IMR-90 (cell line): ENCODE measurements around the gene NCOA5. TPM values are rescaled to one million over a fixed set of nuclear protein-coding genes. Genes with fewer than 3 reads are reported as not detected.

Experiments used
- ATAC-seq: fragments of 200-7000 bp; cut with Tn5 transposase; 2 replicates; pipeline ENCODE4 v1.9.1; 2020; ENCODE audit warnings: low read depth, mild to moderate bottlenecking, moderate library complexity
- BruUV-seq: library from RNA; stranded (reverse); fragments of 400-500 nt; replicated peaks from 2 replicates; lab custom pipeline; 2021; lab: Mats Ljungman, UMichigan
- CTCF ChIA-PET: fragments of 300-600 bp; formaldehyde crosslinking; extraction: SDS; loops from one replicate; lab custom pipeline; 2021; ENCODE audit warnings: antibody characterized with exemption; lab: Yijun Ruan, JAX
- POLR2A ChIA-PET: fragments of 300-600 bp; sonication (Branson Sonifier 250); formaldehyde crosslinking; loops from one replicate; lab custom pipeline; 2022; ENCODE audit warnings: antibody characterized with exemption; ENCODE audit not compliant: unreplicated experiment; lab: Charles Lee
- DNase-seq: peaks from one replicate; pipeline ENCODE4 v3.0.0; 2013
- H2AFZ ChIP-seq: replicated peaks from 2 replicates; pipeline ENCODE3; 2013; ENCODE audit warnings: low read length, mild to moderate bottlenecking; ENCODE audit not compliant: poor library complexity
- H2AK5ac ChIP-seq: 2 replicates; pipeline ENCODE4 v1.6.1; 2013; ENCODE audit warnings: low read depth, low read length, inconsistent platforms
- H2AK9ac ChIP-seq: replicated peaks from 2 replicates; pipeline ENCODE3; 2013; ENCODE audit warnings: mild to moderate bottlenecking, low read depth, low read length, moderate library complexity; ENCODE audit not compliant: poor library complexity
- H2BK120ac ChIP-seq: 2 replicates; pipeline ENCODE4 v1.6.1; 2013; ENCODE audit warnings: low read depth, low read length, inconsistent platforms
- H2BK15ac ChIP-seq: 3 replicates; pipeline ENCODE4 v1.6.1; 2013; ENCODE audit warnings: low read depth, low read length, inconsistent platforms
- H2BK20ac ChIP-seq: 2 replicates; pipeline ENCODE4 v1.6.1; 2013; ENCODE audit warnings: low read depth, mild to moderate bottlenecking, inconsistent platforms, low read length, moderate library complexity
- H2BK5ac ChIP-seq: 2 replicates; pipeline ENCODE4 v1.6.1; 2013; ENCODE audit warnings: mild to moderate bottlenecking, low read depth, low read length, inconsistent platforms; ENCODE audit not compliant: poor library complexity, severe bottlenecking
- H3K14ac ChIP-seq: replicated peaks from 2 replicates; pipeline ENCODE4 v1.6.1; 2013; ENCODE audit warnings: low read depth, low read length, inconsistent platforms
- H3K18ac ChIP-seq: 2 replicates; pipeline ENCODE4 v1.6.1; 2013; ENCODE audit warnings: low read depth, low read length, control low read depth
- H3K23ac ChIP-seq: 2 replicates; pipeline ENCODE4 v1.6.1; 2013; ENCODE audit warnings: low read depth, low read length, inconsistent platforms
- H3K27ac ChIP-seq: 2 replicates; pipeline ENCODE4 v1.5.1; 2013; ENCODE audit warnings: mild to moderate bottlenecking, control low read depth, low read length; ENCODE audit not compliant: insufficient read depth
- H3K27me3 ChIP-seq: 2 replicates; pipeline ENCODE4 v1.6.1; 2013; ENCODE audit warnings: low read length; ENCODE audit not compliant: control insufficient read depth, insufficient read depth
- H3K36me3 ChIP-seq: 2 replicates; pipeline ENCODE4 v1.6.1; 2013; ENCODE audit warnings: low read length, mixed read lengths; ENCODE audit not compliant: control insufficient read depth, insufficient read depth
- H3K4ac ChIP-seq: 2 replicates; pipeline ENCODE4 v1.6.1; 2013; ENCODE audit warnings: low read depth, low read length, inconsistent platforms
- H3K4me1 ChIP-seq: 2 replicates; pipeline ENCODE4 v1.6.1; 2013; ENCODE audit warnings: low read length, mixed read lengths; ENCODE audit not compliant: control insufficient read depth, insufficient read depth
- H3K4me2 ChIP-seq: 2 replicates; pipeline ENCODE4 v1.6.1; 2013; ENCODE audit warnings: low read depth, mild to moderate bottlenecking, control low read depth, low read length, moderate library complexity
- H3K4me3 ChIP-seq: 2 replicates; pipeline ENCODE4 v1.5.1; 2013; ENCODE audit warnings: low read depth, mild to moderate bottlenecking, control low read depth, low read length, moderate library complexity; ENCODE audit not compliant: insufficient read depth
- H3K56ac ChIP-seq: 2 replicates; pipeline ENCODE4 v1.6.1; 2013; ENCODE audit warnings: low read length, inconsistent platforms; ENCODE audit not compliant: insufficient read depth; ENCODE audit errors: extremely low read depth
- H3K79me1 ChIP-seq, 2 experiments: 2 replicates each; pipeline ENCODE4 v1.6.1; 2013; ENCODE audit warnings: low read length in 2 of 2, inconsistent platforms in 1 of 2, low read depth in 1 of 2
- H3K9ac ChIP-seq: 2 replicates; pipeline ENCODE4 v1.6.1; 2013; ENCODE audit warnings: low read depth, low read length, control low read depth
- H3K9me1 ChIP-seq: 2 replicates; pipeline ENCODE4 v1.6.1; 2013; ENCODE audit warnings: low read length, inconsistent platforms; ENCODE audit not compliant: insufficient read depth
- H3K9me3 ChIP-seq: 2 replicates; pipeline ENCODE4 v1.6.1; 2013; ENCODE audit warnings: low read length; ENCODE audit not compliant: control insufficient read depth, insufficient read depth
- H4K20me1 ChIP-seq: 2 replicates; pipeline ENCODE4 v1.6.1; 2013; ENCODE audit warnings: low read length, inconsistent platforms; ENCODE audit not compliant: insufficient read depth
- H4K5ac ChIP-seq: 2 replicates; pipeline ENCODE4 v1.6.1; 2013; ENCODE audit warnings: mild to moderate bottlenecking, low read depth, low read length, control low read depth
- H4K8ac ChIP-seq, 2 experiments: 2 replicates each; pipeline ENCODE4 v1.6.1; 2013; ENCODE audit warnings: low read depth in 2 of 2, low read length in 2 of 2, control low read depth in 1 of 2, inconsistent platforms in 1 of 2
- H4K91ac ChIP-seq: 2 replicates; pipeline ENCODE4 v1.6.1; 2013; ENCODE audit warnings: low read depth, low read length, inconsistent platforms; ENCODE audit not compliant: insufficient read depth
- CEBPB ChIP-seq: IDR thresholded peaks from 2 replicates; pipeline ENCODE4 v1.6.1; 2012; ENCODE audit warnings: low read depth, low read length, improper control_type of control experiment
- CTCF ChIP-seq: conservative IDR thresholded peaks from 2 replicates; pipeline ENCODE4 v1.5.1; 2012; ENCODE audit warnings: mild to moderate bottlenecking, low read depth, low read length, improper control_type of control experiment
- FOS ChIP-seq: fragments of 150-350 bp; IDR thresholded peaks from 2 replicates; pipeline ENCODE4 v1.6.1; 2016; ENCODE audit warnings: low read depth, low read length
- MXI1 ChIP-seq: IDR thresholded peaks from 2 replicates; pipeline ENCODE4 v1.6.1; 2012; ENCODE audit warnings: low read depth, mild to moderate bottlenecking, low read length, moderate library complexity, borderline replicate concordance
- NFE2L2 ChIP-seq: fragments of 150-350 bp; IDR thresholded peaks from 2 replicates; pipeline ENCODE4 v1.6.1; 2016; ENCODE audit warnings: low read depth, mild to moderate bottlenecking, low read length
- RAD21 ChIP-seq: IDR thresholded peaks from 2 replicates; pipeline ENCODE4 v1.6.1; 2012; ENCODE audit warnings: low read length, improper control_type of control experiment
- RFX5 ChIP-seq: IDR thresholded peaks from 2 replicates; pipeline ENCODE4 v1.8.0; 2012; ENCODE audit warnings: low read depth, mild to moderate bottlenecking, low read length, moderate library complexity
- SMC3 ChIP-seq: fragments of 150-350 bp; IDR thresholded peaks from 2 replicates; pipeline ENCODE4 v1.6.1; 2016; ENCODE audit warnings: low read depth, mild to moderate bottlenecking, antibody characterized with exemption, low read length, moderate library complexity
- WGBS, 2 experiments: methylation state at CpG; one replicate each; pipeline versions ENCODE4 v1.1.5 to v1.1.7; 2013; ENCODE audit warnings: missing lambda C conversion rate in 2 of 2; ENCODE audit not compliant: insufficient read length in 1 of 2; ENCODE audit errors: extremely low coverage in 2 of 2; 5-methylcytosine and 5-hydroxymethylcytosine counted together
- dilution Hi-C: fragments of 300-500 bp; cut with HindIII; formaldehyde crosslinking; loops from one replicate; pipeline ENCODE4 v1.14.3; 2018; ENCODE audit warnings: low sequenced_read_pairs; ENCODE audit not compliant: unreplicated experiment
- in situ Hi-C: fragments of 300-500 bp; cut with MboI; formaldehyde crosslinking; loops from 3 replicates; pipeline ENCODE4 v1.14.3; 2019; ENCODE audit warnings: low sequenced_read_pairs, inconsistent platforms, mixed read lengths
- intact Hi-C: fragments of 100-400 bp; cut with micrococcal nuclease; formaldehyde crosslinking; loops from 2 replicates; pipeline ENCODE4 v1.10.0; 2022
- polyA plus RNA-seq, 3 experiments: library from polyadenylated mRNA; depleted of rRNA; stranded (reverse); fragments of >200 nt; gene quantifications; 2 replicates each; pipeline ENCODE4 v1.2.3, GENCODE V29; 2012; ENCODE audit warnings: low replicate concordance in 1 of 3
- total RNA-seq: library from RNA; depleted of rRNA; stranded (reverse); fragments of >200 nt; gene quantifications from 2 replicates; pipeline ENCODE4 v1.2.3, GENCODE V29; 2012
- TF ChIP-seq, protein P1 (sequence below): fragments of 150-350 bp; IDR thresholded peaks from 2 replicates; pipeline ENCODE4 v1.6.1; 2016; ENCODE audit warnings: low read depth, mild to moderate bottlenecking, low read length, moderate library complexity, borderline replicate concordance

The NCOA5 gene
- total and polyA plus RNA-seq, 2 of the 4 experiments (the other 2 are of a cell fraction) = 17.4 to 20.6 TPM

DNA sequence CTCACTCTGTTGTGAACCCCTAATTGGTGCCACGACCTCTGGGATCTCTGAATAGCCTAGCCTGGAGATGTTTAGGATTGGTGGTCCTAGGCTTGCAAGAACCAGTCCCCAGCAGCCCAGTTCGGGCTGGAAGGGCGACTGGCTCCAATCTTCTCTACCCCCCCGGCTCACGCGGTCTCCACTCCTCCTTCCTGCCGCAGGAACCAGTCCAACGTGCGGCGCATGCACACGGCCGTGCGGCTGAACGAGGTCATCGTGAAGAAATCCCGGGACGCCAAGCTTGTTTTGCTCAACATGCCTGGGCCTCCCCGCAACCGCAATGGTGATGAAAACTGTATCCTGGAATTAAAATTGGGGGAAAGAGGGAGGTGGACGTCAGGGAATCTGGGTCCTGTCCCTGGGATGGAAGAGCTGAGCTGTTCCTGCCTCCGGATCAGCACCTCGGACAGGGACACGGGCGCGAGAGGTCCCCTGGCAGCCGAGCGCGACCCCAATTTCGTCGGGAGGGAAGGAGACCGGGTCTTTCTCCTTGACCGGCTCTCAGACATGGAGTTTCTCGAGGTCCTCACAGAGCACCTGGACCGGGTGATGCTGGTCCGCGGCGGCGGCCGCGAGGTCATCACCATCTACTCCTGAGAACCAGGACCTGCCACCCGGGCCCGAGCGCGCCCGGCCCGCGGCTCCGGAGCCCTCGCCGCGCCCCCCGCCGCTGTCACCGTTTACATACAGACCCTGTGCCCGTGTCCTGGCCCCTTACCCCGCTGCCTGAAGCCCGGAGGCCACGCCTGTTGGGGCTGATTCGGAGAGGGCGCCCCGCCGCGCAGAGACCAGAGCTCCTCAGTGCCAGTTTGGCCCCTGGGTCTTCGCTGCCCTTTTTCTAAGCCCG is 32.5 kb downstream of the NCOA5 start:
- Histone ChIP-seq H3K4me2 (peak overlapping the region; percentile 66; the same call in 1 of the 2 replicates), H3K9me3 (no peaks in the 10 kb centered on the region), H4K5ac (no peak overlapping the region), H2AK5ac (no peak overlapping the region), H4K8ac (no peak overlapping the region), H3K14ac (no peak overlapping the region), H2BK120ac (no peak overlapping the region), H3K4ac (no peak overlapping the region), H3K4me3 (no peak overlapping the region), H3K27me3 (peaks cover 8% of the 10 kb centered on the region; the same call in 1 of the 2 replicates), H3K23ac (no peak overlapping the region), H2BK15ac (no peak overlapping the region), H2AFZ (peak overlapping the region; percentile 41), H3K36me3 (peaks cover 12% of the 10 kb centered on the region; the same call in 1 of the 2 replicates), H2AK9ac (no peak overlapping the region), H3K9ac (no peak overlapping the region), H4K20me1 (peaks cover 31% of the 10 kb centered on the region), H2BK20ac (no peak overlapping the region), H3K27ac (no peak overlapping the region), H3K9me1 (no peaks in the 10 kb centered on the region; the same call in 1 of the 2 replicates), H3K79me1 (peaks cover 0 to 4% of the 10 kb centered on the region in 2 experiments; a peak in 1 of 4 replicates), H3K56ac (no peak overlapping the region), H3K4me1 (no peaks in the 10 kb centered on the region; the same call in 1 of the 2 replicates), H2BK5ac (no peak overlapping the region), H4K91ac (no peak overlapping the region), H3K18ac (no peak overlapping the region)
- ChIA-PET CTCF (interaction anchor here (0.6 to 2.1 kb wide), 6 partner anchors 11 to 70 kb away, joined by 4 to 10 read pairs (median 5); no protein-coding TSS in a partner anchor), POLR2A (interaction anchor here (0.6 kb wide), 1 partner anchor 736 kb away, joined by 4 read pairs; no protein-coding TSS in a partner anchor)
- TF ChIP-seq RAD21 (no peak), CEBPB (no peak), RFX5 (no peak), NFE2L2 (no peak), FOS (no peak), MXI1 (no peak), CTCF (no peak), SMC3 (no peak)
- TF ChIP-seq, protein P1, sequence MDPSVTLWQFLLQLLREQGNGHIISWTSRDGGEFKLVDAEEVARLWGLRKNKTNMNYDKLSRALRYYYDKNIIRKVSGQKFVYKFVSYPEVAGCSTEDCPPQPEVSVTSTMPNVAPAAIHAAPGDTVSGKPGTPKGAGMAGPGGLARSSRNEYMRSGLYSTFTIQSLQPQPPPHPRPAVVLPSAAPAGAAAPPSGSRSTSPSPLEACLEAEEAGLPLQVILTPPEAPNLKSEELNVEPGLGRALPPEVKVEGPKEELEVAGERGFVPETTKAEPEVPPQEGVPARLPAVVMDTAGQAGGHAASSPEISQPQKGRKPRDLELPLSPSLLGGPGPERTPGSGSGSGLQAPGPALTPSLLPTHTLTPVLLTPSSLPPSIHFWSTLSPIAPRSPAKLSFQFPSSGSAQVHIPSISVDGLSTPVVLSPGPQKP = no peak
- DNase-seq (peak; percentile 42), ATAC-seq (peak; percentile 57)
- WGBS, 2 experiments = 23% methylated on average over 28 of the region's 65 CpGs; no CpG with 5 or more reads in 1 of the 2 experiments
- intact Hi-C loops = loop anchor here (1.0 to 5.0 kb wide), 2 partner anchors 16 to 35 kb away; no protein-coding TSS in a partner anchor
- in situ Hi-C loops = no loop called here
- no TSS peak for BruUV-seq
- dilution Hi-C loops = no loop called here
